Erythroblast (primary cell): ENCODE measurements around the gene PLXNC1.

ENCODE experiments used
- DNase-seq, 2 experiments: peaks; one replicate each; lab custom pipeline; 2025; lab: John Stamatoyannopoulos, UW
- GATA1 ChIP-seq: IDR thresholded peaks from 2 replicates; pipeline ENCODE4 v1.6.1; 2011; ENCODE audit warnings: low read depth, mild to moderate bottlenecking, control low read depth, low read length, moderate library complexity
- POLR2A ChIP-seq: IDR thresholded peaks from 2 replicates; pipeline ENCODE4 v1.6.1; 2011; ENCODE audit warnings: mild to moderate bottlenecking, low read length

The PLXNC1 gene

GRCh38 chr12:94121886-94122285 is 26.5 kb upstream of the PLXNC1 start:
- no peak for TF ChIP-seq POLR2A
- TF ChIP-seq GATA1, result no peak
- DNase-seq, result no peak

- no peak for DNase-seq
- TF ChIP-seq POLR2A, result no peak
- no peak for TF ChIP-seq GATA1
Observed at GRCh38 chr12:94122591-94122990, 25.8 kb upstream of the PLXNC1 start.

- DNase-seq, result no peak
Observed at GRCh38 chr12:94123127-94123526, 25.2 kb upstream of the PLXNC1 start.

GRCh38 chr12:94126067-94126466 is 22.3 kb upstream of the PLXNC1 start:
- TF ChIP-seq POLR2A (no peak), GATA1 (no peak)
- DNase-seq, result no peak

More at GRCh38 chr12:94123127-94123526, 25.2 kb upstream of the PLXNC1 start:
- TF ChIP-seq POLR2A (no peak), GATA1 (no peak)

- TF ChIP-seq POLR2A (no peak), GATA1 (no peak)
- DNase-seq, result peak; percentile 35 to 79
Observed at GRCh38 chr12:94127239-94128131, 20.9 kb upstream of the PLXNC1 start.

- TF ChIP-seq GATA1 (no peak), POLR2A (no peak)
- DNase-seq, result peak in 1 of 2 experiments; percentile 14
Observed at GRCh38 chr12:94128280-94128679, 20.1 kb upstream of the PLXNC1 start.

GRCh38 chr12:94133964-94134795 is 14.2 kb upstream of the PLXNC1 start:
- peak; percentile 83 to 87 for DNase-seq
- TF ChIP-seq POLR2A (no peak), GATA1 (no peak)

GRCh38 chr12:94135896-94136295 is 12.5 kb upstream of the PLXNC1 start:
- DNase-seq, result no peak
- TF ChIP-seq POLR2A (no peak), GATA1 (no peak)

GRCh38 chr12:94139816-94140215 is 8.6 kb upstream of the PLXNC1 start:
- DNase-seq, result no peak
- no peak for TF ChIP-seq POLR2A
- TF ChIP-seq GATA1, result no peak

GRCh38 chr12:94140556-94140955 is 7.8 kb upstream of the PLXNC1 start:
- TF ChIP-seq GATA1 (no peak), POLR2A (no peak)
- peak; percentile 71 to 75 for DNase-seq

GRCh38 chr12:94141004-94141764 is 7.2 kb upstream of the PLXNC1 start:
- no peak for DNase-seq

GRCh38 chr12:94141892-94142291 is 6.5 kb upstream of the PLXNC1 start:
- no peak for DNase-seq
- no peak for TF ChIP-seq POLR2A
- no peak for TF ChIP-seq GATA1

More at GRCh38 chr12:94141004-94141764, 7.2 kb upstream of the PLXNC1 start:
- TF ChIP-seq GATA1, result no peak
- no peak for TF ChIP-seq POLR2A

- peak in 1 of 2 experiments; percentile 33 for DNase-seq
- no peak for TF ChIP-seq GATA1
- no peak for TF ChIP-seq POLR2A
Observed at GRCh38 chr12:94143438-94143837, 4.9 kb upstream of the PLXNC1 start.
